Measurements from ENCODE around the gene AEBP2. TPM values are rescaled to one million over a fixed set of nuclear protein-coding genes. Genes with fewer than 3 reads are reported as not detected.
"Not testable (repeated sequence)": the region's sequence is repeated elsewhere in the genome, so short reads cannot be mapped to it uniquely, and the experiment has no call there.

Gene AEBP2
- total RNA-seq, 1 donor: 19.2 TPM

- Histone ChIP-seq H3K4me1 (ENCODE audit: insufficient read depth, low read length) (no peaks in the 10 kb centered on the region), H3K79me2 (ENCODE audit: insufficient read depth, low read length) (peaks cover 86% of the 10 kb centered on the region), H3K4me3 (ENCODE audit: insufficient read depth, low read length) (no peak overlapping the region), H2AFZ (ENCODE audit: low read length) (no peak overlapping the region), H3K4me2 (ENCODE audit: insufficient read depth, low read length) (no peak overlapping the region), H3K27me3 (ENCODE audit: insufficient read depth, low read length) (no peaks in the 10 kb centered on the region), H3K27ac (ENCODE audit: low read depth, low read length) (no peak overlapping the region), H3K36me3 (ENCODE audit: insufficient read depth, low read length) (peaks cover 11% of the 10 kb centered on the region), H4K20me1 (ENCODE audit: insufficient read depth, low read length) (peaks cover 41% of the 10 kb centered on the region), H3K9me3 (ENCODE audit: low read depth, low read length) (no peaks in the 10 kb centered on the region)
- no peak for DNase-seq (ENCODE audit: insufficient read length, low spot score, missing footprints)
- TF ChIP-seq, protein P1, sequence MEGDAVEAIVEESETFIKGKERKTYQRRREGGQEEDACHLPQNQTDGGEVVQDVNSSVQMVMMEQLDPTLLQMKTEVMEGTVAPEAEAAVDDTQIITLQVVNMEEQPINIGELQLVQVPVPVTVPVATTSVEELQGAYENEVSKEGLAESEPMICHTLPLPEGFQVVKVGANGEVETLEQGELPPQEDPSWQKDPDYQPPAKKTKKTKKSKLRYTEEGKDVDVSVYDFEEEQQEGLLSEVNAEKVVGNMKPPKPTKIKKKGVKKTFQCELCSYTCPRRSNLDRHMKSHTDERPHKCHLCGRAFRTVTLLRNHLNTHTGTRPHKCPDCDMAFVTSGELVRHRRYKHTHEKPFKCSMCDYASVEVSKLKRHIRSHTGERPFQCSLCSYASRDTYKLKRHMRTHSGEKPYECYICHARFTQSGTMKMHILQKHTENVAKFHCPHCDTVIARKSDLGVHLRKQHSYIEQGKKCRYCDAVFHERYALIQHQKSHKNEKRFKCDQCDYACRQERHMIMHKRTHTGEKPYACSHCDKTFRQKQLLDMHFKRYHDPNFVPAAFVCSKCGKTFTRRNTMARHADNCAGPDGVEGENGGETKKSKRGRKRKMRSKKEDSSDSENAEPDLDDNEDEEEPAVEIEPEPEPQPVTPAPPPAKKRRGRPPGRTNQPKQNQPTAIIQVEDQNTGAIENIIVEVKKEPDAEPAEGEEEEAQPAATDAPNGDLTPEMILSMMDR (IDR thresholded peaks at IDR 0.05; ENCODE audit: extremely low read depth, low read depth, low read length): no peak
These were observed 23.1 kb downstream of the AEBP2 start for GRCh38 chr12:19462406-19462805.

DNA sequence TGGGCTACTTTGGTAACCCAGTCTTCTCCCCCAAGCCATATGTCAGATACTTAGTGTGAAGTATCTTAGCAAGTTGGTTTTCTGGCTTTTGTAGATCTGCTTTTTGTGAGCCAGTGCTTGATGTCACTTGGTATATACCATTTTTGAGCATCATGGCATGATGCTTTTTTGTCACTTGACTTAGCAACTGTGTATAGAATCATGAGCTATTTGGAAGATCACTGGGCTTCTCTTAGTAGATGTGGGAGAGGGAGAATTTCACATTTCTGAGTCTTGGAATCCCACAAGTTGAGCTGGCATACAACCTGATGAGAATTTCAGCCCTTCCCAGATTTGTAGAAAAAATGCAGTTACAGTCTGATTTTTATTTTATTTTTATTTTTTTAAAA is 24.9 kb downstream of the AEBP2 start:
- Histone ChIP-seq H4K20me1 (ENCODE audit: insufficient read depth, low read length) (peaks cover 26% of the 10 kb centered on the region), H3K36me3 (ENCODE audit: insufficient read depth, low read length) (peaks cover 14% of the 10 kb centered on the region), H3K79me2 (ENCODE audit: insufficient read depth, low read length) (peaks cover 85% of the 10 kb centered on the region)

GRCh38 chr12:19465711-19466110 is 26.4 kb downstream of the AEBP2 start:
- peaks cover 84% of the 10 kb centered on the region for H3K79me2 ChIP-seq (ENCODE audit: insufficient read depth, low read length)

More for the DNA sequence above, 24.9 kb downstream of the AEBP2 start:
- no peak overlapping the region for H3K4me3 ChIP-seq (ENCODE audit: insufficient read depth, low read length)
- TF ChIP-seq, protein P1 (IDR thresholded peaks at IDR 0.05; ENCODE audit: extremely low read depth, low read depth, low read length): no peak
- H2AFZ ChIP-seq (ENCODE audit: low read length): no peak overlapping the region
- no peak overlapping the region for H3K4me2 ChIP-seq (ENCODE audit: insufficient read depth, low read length)
- no peaks in the 10 kb centered on the region for H3K4me1 ChIP-seq (ENCODE audit: insufficient read depth, low read length)
- no peak overlapping the region for H3K27ac ChIP-seq (ENCODE audit: low read depth, low read length)
- H3K9me3 ChIP-seq (ENCODE audit: low read depth, low read length): no peaks in the 10 kb centered on the region
- H3K27me3 ChIP-seq (ENCODE audit: insufficient read depth, low read length): no peaks in the 10 kb centered on the region
- no peak for DNase-seq (ENCODE audit: insufficient read length, low spot score, missing footprints)

DNA sequence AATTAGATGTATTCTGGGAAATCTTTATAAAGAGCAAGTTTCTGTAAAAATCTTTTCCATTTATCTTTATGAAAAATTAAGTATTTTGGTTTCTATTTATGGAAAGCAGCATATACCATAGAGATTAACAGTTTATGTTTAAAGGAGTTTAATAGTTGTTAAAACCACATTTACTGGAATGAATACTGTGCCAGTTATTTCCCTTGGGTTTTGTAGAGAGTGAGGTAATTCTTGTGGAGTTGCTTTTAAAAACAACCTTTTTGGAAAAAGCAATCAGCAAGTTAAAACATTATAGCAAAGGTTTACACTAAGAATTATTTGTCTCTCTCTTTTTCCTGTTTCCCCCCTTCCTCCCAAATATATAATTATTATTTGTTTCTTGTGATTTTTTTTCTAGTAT is 34.9 kb downstream of the AEBP2 start:
- Histone ChIP-seq H2AFZ (ENCODE audit: low read length) (no peak overlapping the region), H3K27ac (ENCODE audit: low read depth, low read length) (no peak overlapping the region), H3K79me2 (ENCODE audit: insufficient read depth, low read length) (peaks cover 79% of the 10 kb centered on the region), H3K4me3 (ENCODE audit: insufficient read depth, low read length) (no peak overlapping the region), H3K4me1 (ENCODE audit: insufficient read depth, low read length) (no peaks in the 10 kb centered on the region), H3K4me2 (ENCODE audit: insufficient read depth, low read length) (no peak overlapping the region), H3K36me3 (ENCODE audit: insufficient read depth, low read length) (peaks cover 3% of the 10 kb centered on the region), H4K20me1 (ENCODE audit: insufficient read depth, low read length) (peaks cover 11% of the 10 kb centered on the region), H3K9me3 (ENCODE audit: low read depth, low read length) (no peaks in the 10 kb centered on the region), H3K27me3 (ENCODE audit: insufficient read depth, low read length) (no peaks in the 10 kb centered on the region)
- DNase-seq (ENCODE audit: insufficient read length, low spot score, missing footprints): no peak
- TF ChIP-seq, protein P1 (IDR thresholded peaks at IDR 0.05; ENCODE audit: extremely low read depth, low read depth, low read length): no peak

More at GRCh38 chr12:19465711-19466110, 26.4 kb downstream of the AEBP2 start:
- Histone ChIP-seq H3K4me1 (ENCODE audit: insufficient read depth, low read length) (no peaks in the 10 kb centered on the region), H3K27ac (ENCODE audit: low read depth, low read length) (no peak overlapping the region), H3K4me3 (ENCODE audit: insufficient read depth, low read length) (no peak overlapping the region), H3K9me3 (ENCODE audit: low read depth, low read length) (no peaks in the 10 kb centered on the region), H2AFZ (ENCODE audit: low read length) (no peak overlapping the region), H3K36me3 (ENCODE audit: insufficient read depth, low read length) (peaks cover 14% of the 10 kb centered on the region), H3K27me3 (ENCODE audit: insufficient read depth, low read length) (no peaks in the 10 kb centered on the region), H4K20me1 (ENCODE audit: insufficient read depth, low read length) (peaks cover 19% of the 10 kb centered on the region), H3K4me2 (ENCODE audit: insufficient read depth, low read length) (no peak overlapping the region)
- TF ChIP-seq, protein P1 (IDR thresholded peaks at IDR 0.05; ENCODE audit: extremely low read depth, low read depth, low read length): no peak
- no peak for DNase-seq (ENCODE audit: insufficient read length, low spot score, missing footprints)

DNA sequence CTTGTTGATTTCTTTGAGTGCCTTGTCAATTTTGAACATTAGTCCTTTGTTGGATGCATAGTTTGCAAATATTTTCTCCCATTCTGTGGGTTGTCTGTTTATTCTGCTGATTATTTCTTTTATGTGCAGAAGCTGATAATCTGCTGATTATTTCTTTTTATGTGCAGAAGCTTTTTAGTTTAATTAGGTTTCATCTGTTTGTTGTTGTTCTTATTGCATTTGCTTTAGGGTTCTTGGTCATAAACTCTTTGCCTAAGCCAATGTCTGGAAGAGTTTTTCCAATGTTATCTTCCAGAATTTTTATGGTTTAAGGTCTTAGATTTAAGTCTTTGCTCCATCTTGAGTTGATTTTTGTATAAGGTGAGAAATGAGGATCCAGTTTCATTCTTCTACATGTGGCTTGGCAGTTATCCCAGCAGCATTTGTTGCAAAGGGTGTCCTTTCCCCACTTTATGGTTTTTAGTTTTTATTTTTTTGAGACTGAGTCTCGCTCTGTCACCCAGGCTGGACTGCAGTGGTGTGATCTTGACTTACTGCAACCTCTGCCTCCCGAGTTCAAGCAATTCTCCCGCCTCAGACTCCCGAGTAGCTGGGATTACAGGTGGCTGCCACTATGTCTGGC is 36.7 kb downstream of the AEBP2 start:
- H3K27ac ChIP-seq (ENCODE audit: low read depth, low read length); H3K27me3 ChIP-seq (ENCODE audit: insufficient read depth, low read length); H2AFZ ChIP-seq (ENCODE audit: low read length); DNase-seq (ENCODE audit: insufficient read length, low spot score, missing footprints); H3K4me3 ChIP-seq (ENCODE audit: insufficient read depth, low read length); H3K4me1 ChIP-seq (ENCODE audit: insufficient read depth, low read length); H3K36me3 ChIP-seq (ENCODE audit: insufficient read depth, low read length); H3K9me3 ChIP-seq (ENCODE audit: low read depth, low read length); H3K4me2 ChIP-seq (ENCODE audit: insufficient read depth, low read length): not testable (repeated sequence)
- Histone ChIP-seq H4K20me1 (ENCODE audit: insufficient read depth, low read length) (peaks cover 13% of the 10 kb centered on the region), H3K79me2 (ENCODE audit: insufficient read depth, low read length) (peaks cover 78% of the 10 kb centered on the region)
